B cell (primary cell): ENCODE results near the gene TKT.

Source experiments
- EZH2 ChIP-seq: IDR thresholded peaks from 2 replicates; pipeline ENCODE4 v1.6.1; 2012; ENCODE audit warnings: borderline replicate concordance, low read depth, mild to moderate bottlenecking, moderate library complexity, low read length; ENCODE audit not compliant: insufficient read depth, poor library complexity, severe bottlenecking
- TF ChIP-seq, protein P1 (sequence below): fragments of 200-600 bp; IDR thresholded peaks from one replicate; pipeline ENCODE4 v1.8.0; 2022; ENCODE audit warnings: antibody characterized with exemption, mild to moderate bottlenecking

DNA sequence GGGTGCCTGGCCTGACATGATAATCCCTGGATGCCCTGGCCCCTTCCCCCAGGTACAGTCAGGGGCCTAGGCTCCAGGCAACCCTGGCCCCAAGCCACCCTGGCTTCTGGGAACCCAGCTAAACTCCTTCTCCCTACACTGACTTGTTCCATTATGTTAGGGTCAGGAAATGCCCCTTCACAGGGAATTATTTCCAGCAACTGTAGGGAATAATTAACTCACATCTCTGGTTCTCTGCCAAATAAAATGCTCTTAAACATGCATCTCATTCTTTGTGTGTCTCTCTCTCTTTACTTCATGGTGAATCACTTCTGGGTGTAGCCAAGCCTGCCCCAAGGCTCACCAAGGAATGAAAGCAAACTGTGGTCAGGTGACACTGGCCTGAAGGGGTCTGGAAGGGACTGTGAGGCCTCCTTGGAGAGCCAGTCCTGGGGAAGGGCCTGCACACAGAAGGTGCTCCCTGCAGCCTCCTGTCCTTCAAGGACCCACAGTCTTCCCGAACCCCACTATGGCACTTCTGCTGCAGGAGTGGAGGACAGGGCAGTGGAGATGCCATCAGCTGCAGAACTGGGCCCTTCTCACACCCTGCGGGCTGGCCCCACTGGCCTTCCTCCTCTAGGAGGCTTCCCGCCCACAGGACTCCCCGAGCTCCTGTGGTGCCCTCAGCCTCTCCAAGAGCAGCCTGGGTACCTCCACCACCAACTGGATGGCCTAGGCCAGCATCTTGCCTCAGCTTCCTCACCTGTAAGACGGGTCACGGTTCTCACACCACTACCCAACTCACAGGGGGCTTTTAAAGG is 17.6 kb downstream of the TKT start:
- no peak for TF ChIP-seq EZH2
- TF ChIP-seq, protein P1, sequence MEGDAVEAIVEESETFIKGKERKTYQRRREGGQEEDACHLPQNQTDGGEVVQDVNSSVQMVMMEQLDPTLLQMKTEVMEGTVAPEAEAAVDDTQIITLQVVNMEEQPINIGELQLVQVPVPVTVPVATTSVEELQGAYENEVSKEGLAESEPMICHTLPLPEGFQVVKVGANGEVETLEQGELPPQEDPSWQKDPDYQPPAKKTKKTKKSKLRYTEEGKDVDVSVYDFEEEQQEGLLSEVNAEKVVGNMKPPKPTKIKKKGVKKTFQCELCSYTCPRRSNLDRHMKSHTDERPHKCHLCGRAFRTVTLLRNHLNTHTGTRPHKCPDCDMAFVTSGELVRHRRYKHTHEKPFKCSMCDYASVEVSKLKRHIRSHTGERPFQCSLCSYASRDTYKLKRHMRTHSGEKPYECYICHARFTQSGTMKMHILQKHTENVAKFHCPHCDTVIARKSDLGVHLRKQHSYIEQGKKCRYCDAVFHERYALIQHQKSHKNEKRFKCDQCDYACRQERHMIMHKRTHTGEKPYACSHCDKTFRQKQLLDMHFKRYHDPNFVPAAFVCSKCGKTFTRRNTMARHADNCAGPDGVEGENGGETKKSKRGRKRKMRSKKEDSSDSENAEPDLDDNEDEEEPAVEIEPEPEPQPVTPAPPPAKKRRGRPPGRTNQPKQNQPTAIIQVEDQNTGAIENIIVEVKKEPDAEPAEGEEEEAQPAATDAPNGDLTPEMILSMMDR = no peak
